ENCODE data around the gene SKI.

DNA sequence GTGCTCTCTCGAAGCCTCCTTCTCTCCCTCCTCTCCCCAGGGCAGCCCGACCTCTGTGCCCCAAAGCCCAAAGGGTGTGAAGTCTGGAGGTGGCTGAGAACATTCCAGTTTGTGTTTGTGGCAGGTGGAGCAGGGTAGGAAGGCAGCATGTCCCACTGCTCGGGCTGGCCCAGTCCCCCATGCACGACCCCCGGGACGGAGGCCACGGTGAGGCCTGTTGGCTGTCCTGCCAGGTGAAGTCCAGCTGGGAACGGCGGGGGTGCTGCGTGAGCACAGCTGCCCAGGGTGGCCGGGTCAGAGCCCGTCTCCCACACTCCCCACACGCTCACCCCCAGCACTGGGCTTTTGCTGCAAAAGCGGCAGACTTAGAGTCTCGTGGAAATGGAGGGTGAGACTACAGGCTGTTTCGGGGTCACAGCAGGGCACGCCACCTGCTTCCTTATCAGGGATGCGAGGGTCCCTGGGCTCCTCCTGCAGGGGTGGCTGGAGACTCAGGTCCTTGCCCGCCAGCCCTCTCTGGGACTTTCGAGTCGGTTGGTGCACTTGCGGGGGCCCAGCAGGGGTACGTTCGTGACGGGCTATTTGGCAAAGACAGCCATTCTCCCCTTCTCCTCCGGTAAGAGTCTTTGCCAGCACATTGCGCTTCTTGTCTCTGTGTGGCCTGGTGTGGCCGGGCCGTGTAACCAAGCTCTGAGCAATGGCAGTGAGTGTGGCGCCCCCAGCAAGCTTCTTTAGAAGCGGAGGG is 123.0 kb downstream of the SKI start:
- TF ChIP-seq POLR2AphosphoS5 (IDR thresholded peaks at IDR 0.05; ENCODE audit: borderline replicate concordance, low read depth, low read length) (no peak), EZH2 (IDR thresholded peaks at IDR 0.05) (no peak)

All from SK-N-MC (cell line).